Uterus (tissue), 2 donors: ENCODE results near the gene KIF17.

Source experiments
- POLR2A ChIP-seq, 2 donors: fragments of 450-650 bp; IDR thresholded peaks; one replicate each; pipeline ENCODE4 v1.6.1; 2016; ENCODE audit warnings: antibody characterized with exemption in 2 of 2, mild to moderate bottlenecking in 1 of 2, moderate library complexity in 1 of 2
- TF ChIP-seq, protein P1 (sequence below), 4 experiments: fragments of 200-600 bp in 2 of 4; fragments of 450-650 bp in 2 of 4; sonication (generic) in 2 of 4; IDR thresholded peaks; one replicate each; pipeline ENCODE4 v1.5.1; 2016 to 2019; ENCODE audit warnings: antibody characterized with exemption in 4 of 4, mild to moderate bottlenecking in 2 of 4, moderate library complexity in 1 of 4

DNA sequence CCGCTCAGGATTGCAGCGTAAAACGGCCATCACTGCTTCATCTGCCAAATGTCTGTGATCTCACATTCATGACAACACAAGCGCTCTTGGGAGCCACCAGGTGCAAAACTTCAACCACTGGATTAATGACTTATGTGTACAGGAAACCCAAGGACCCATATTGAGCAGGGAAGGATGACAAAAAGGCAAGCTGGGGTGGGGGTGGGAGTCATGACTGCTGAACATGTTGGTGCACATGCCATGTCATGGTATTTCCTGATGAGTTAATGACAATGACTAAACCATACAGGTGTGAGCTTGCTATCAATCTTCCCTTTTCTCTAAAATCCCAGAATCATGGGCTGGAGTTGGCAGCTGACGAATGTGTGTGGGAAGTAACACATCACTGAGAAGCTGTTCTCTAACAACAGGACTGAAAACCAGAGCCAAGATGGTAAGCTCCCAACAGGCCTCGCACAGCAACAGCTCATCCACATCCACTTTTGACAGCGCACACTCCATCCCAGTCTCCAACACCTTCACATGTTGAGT is 17.8 kb upstream of the KIF17 start:
- TF ChIP-seq, protein P1, sequence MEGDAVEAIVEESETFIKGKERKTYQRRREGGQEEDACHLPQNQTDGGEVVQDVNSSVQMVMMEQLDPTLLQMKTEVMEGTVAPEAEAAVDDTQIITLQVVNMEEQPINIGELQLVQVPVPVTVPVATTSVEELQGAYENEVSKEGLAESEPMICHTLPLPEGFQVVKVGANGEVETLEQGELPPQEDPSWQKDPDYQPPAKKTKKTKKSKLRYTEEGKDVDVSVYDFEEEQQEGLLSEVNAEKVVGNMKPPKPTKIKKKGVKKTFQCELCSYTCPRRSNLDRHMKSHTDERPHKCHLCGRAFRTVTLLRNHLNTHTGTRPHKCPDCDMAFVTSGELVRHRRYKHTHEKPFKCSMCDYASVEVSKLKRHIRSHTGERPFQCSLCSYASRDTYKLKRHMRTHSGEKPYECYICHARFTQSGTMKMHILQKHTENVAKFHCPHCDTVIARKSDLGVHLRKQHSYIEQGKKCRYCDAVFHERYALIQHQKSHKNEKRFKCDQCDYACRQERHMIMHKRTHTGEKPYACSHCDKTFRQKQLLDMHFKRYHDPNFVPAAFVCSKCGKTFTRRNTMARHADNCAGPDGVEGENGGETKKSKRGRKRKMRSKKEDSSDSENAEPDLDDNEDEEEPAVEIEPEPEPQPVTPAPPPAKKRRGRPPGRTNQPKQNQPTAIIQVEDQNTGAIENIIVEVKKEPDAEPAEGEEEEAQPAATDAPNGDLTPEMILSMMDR (IDR thresholded peaks at IDR 0.05), result no peak
- no peak for TF ChIP-seq POLR2A (IDR thresholded peaks at IDR 0.05)
